AG04449 (cell line): Measurements from ENCODE around the gene ADAMTS16.

ENCODE experiments used
- CTCF ChIA-PET: fragments of 350-600 bp; formaldehyde crosslinking; extraction: SDS; loops from one replicate; lab custom pipeline; 2021; ENCODE audit warnings: antibody characterized with exemption; lab: Yijun Ruan, JAX
- POLR2A ChIA-PET: fragments of 400-600, 350-600 bp; formaldehyde crosslinking; extraction: SDS; loops from one replicate; lab custom pipeline; 2020; ENCODE audit warnings: antibody characterized with exemption, inconsistent platforms; lab: Yijun Ruan, JAX
- DNase-seq: peaks from one replicate; pipeline ENCODE4 v3.0.0-alpha.2; 2010; ENCODE audit warnings: low read depth, low spot score
- H3K4me3 ChIP-seq: 2 replicates; pipeline ENCODE4 v1.5.1; 2011; ENCODE audit warnings: low read depth, mild to moderate bottlenecking, control low read depth, low read length
- CTCF ChIP-seq: IDR thresholded peaks from one replicate; pipeline ENCODE4 v1.5.1; 2011; ENCODE audit warnings: mild to moderate bottlenecking, moderate library complexity, low read length, control low read depth, inconsistent platforms; ENCODE audit not compliant: insufficient read depth; ENCODE audit errors: missing control alignments

Gene ADAMTS16

GRCh38 chr5:5105531-5105930 is 34.6 kb upstream of the ADAMTS16 start:
- CTCF ChIA-PET = no interaction called here
- POLR2A ChIA-PET = no interaction called here
- no peak overlapping the region for H3K4me3 ChIP-seq
- no peak for TF ChIP-seq CTCF
- DNase-seq = no peak

- POLR2A ChIA-PET = no interaction called here
- CTCF ChIA-PET = no interaction called here
- no peak for DNase-seq
- no peak overlapping the region for H3K4me3 ChIP-seq
- TF ChIP-seq CTCF = no peak
Observed at GRCh38 chr5:5116956-5117355, 23.2 kb upstream of the ADAMTS16 start.

- ChIA-PET CTCF (interaction anchor here (1.0 to 1.5 kb wide), 2 partner anchors 17 to 296 kb away, joined by 3 read pairs; partner anchors contain the start of gene ADAMTS16), POLR2A (no interaction called here)
- DNase-seq = no peak
Observed at GRCh38 chr5:5122776-5123175, 17.4 kb upstream of the ADAMTS16 start.

GRCh38 chr5:5124231-5124630 is 15.9 kb upstream of the ADAMTS16 start:
- no peak for TF ChIP-seq CTCF
- CTCF ChIA-PET = interaction anchor here (0.8 to 1.5 kb wide), 3 partner anchors 16 to 337 kb away, joined by 3 to 4 read pairs (median 3); partner anchors contain the start of gene ADAMTS16
- POLR2A ChIA-PET = no interaction called here
- no peak overlapping the region for H3K4me3 ChIP-seq
- no peak for DNase-seq

More at GRCh38 chr5:5122776-5123175, 17.4 kb upstream of the ADAMTS16 start:
- H3K4me3 ChIP-seq = no peak overlapping the region
- TF ChIP-seq CTCF = no peak

GRCh38 chr5:5126444-5126843 is 13.7 kb upstream of the ADAMTS16 start:
- ChIA-PET CTCF (no interaction called here), POLR2A (no interaction called here)
- no peak overlapping the region for H3K4me3 ChIP-seq
- DNase-seq = no peak
- no peak for TF ChIP-seq CTCF

GRCh38 chr5:5128766-5129165 is 11.4 kb upstream of the ADAMTS16 start:
- no peak for TF ChIP-seq CTCF
- ChIA-PET CTCF (interaction anchor here (1.8 kb wide), 1 partner anchor 12 kb away, joined by 9 read pairs; the partner anchor contains the start of gene ADAMTS16), POLR2A (no interaction called here)
- DNase-seq = no peak
- H3K4me3 ChIP-seq = no peak overlapping the region
